Astrocyte (in vitro differentiated cells and primary cell): ENCODE data around the gene TUBA4B. TPM values are rescaled to one million over a fixed set of nuclear protein-coding genes. Genes with fewer than 3 reads are reported as not detected.
A peak's percentile ranks its signal among the peaks of the same experiment; 100 is the strongest.

Source experiments
- DNase-seq: peaks from one replicate; pipeline ENCODE4 v3.0.0-alpha.2; 2010; ENCODE audit warnings: low read depth
- FAIRE-seq: peaks from 2 replicates; lab custom pipeline; 2011; peaks lifted over from hg19 to GRCh38; lab: Jason Lieb, UNC
- H2AFZ ChIP-seq: 2 replicates; pipeline ENCODE4 v1.6.0; 2012; ENCODE audit warnings: low read depth, low read length, inconsistent platforms
- H3K27ac ChIP-seq: 2 replicates; pipeline ENCODE4 v1.5.1; 2011; ENCODE audit warnings: low read depth, low read length, inconsistent platforms
- H3K27me3 ChIP-seq: 2 replicates; pipeline ENCODE4 v1.6.0; 2011; ENCODE audit warnings: low read length, inconsistent platforms; ENCODE audit not compliant: insufficient read depth
- H3K36me3 ChIP-seq: 2 replicates; pipeline ENCODE4 v1.5.1; 2011; ENCODE audit warnings: low read length, inconsistent platforms; ENCODE audit not compliant: insufficient read depth
- H3K4me1 ChIP-seq: 2 replicates; pipeline ENCODE4 v1.5.1; 2011; ENCODE audit warnings: low read length, inconsistent platforms; ENCODE audit not compliant: insufficient read depth
- H3K4me2 ChIP-seq: 2 replicates; pipeline ENCODE4 v1.6.0; 2012; ENCODE audit warnings: low read length, inconsistent platforms
- H3K4me3 ChIP-seq: 2 replicates; pipeline ENCODE4 v1.5.1; 2011; ENCODE audit warnings: low read depth, mild to moderate bottlenecking, low read length, inconsistent platforms; ENCODE audit not compliant: insufficient read depth
- H3K79me2 ChIP-seq: 2 replicates; pipeline ENCODE4 v1.6.0; 2012; ENCODE audit warnings: mild to moderate bottlenecking, low read length, inconsistent platforms; ENCODE audit not compliant: insufficient read depth
- H3K9ac ChIP-seq: 2 replicates; pipeline ENCODE4 v1.6.0; 2012; ENCODE audit warnings: mild to moderate bottlenecking, low read length, inconsistent platforms
- H3K9me3 ChIP-seq: 2 replicates; pipeline ENCODE4 v1.5.1; 2012; ENCODE audit warnings: low read depth, mild to moderate bottlenecking, low read length, inconsistent platforms; ENCODE audit not compliant: insufficient read depth
- H4K20me1 ChIP-seq: 2 replicates; pipeline ENCODE4 v1.6.0; 2012; ENCODE audit warnings: low read length, inconsistent platforms; ENCODE audit not compliant: insufficient read depth
- H3K27ac Mint-ChIP-seq: one replicate; pipeline ENCODE4 v1.8.0; 2021; ENCODE audit warnings: mild to moderate bottlenecking, mixed read lengths; ENCODE audit not compliant: unreplicated experiment
- H3K27me3 Mint-ChIP-seq: one replicate; pipeline ENCODE4 v1.8.0; 2021; ENCODE audit warnings: low read depth, mixed read lengths; ENCODE audit not compliant: unreplicated experiment
- H3K36me3 Mint-ChIP-seq: one replicate; pipeline ENCODE4 v1.8.0; 2021; ENCODE audit warnings: low read depth, mixed read lengths; ENCODE audit not compliant: unreplicated experiment
- H3K4me1 Mint-ChIP-seq: one replicate; pipeline ENCODE4 v1.8.0; 2021; ENCODE audit warnings: low read depth, mixed read lengths; ENCODE audit not compliant: unreplicated experiment
- H3K4me3 Mint-ChIP-seq: one replicate; pipeline ENCODE4 v1.8.0; 2021; ENCODE audit warnings: mild to moderate bottlenecking, moderate library complexity, mixed read lengths; ENCODE audit not compliant: unreplicated experiment
- H3K9me3 Mint-ChIP-seq: one replicate; pipeline ENCODE4 v1.8.0; 2021; ENCODE audit warnings: mild to moderate bottlenecking, mixed read lengths; ENCODE audit not compliant: unreplicated experiment
- EZH2 ChIP-seq: IDR thresholded peaks from 2 replicates; pipeline ENCODE4 v1.6.1; 2012; ENCODE audit warnings: mild to moderate bottlenecking, low read length, inconsistent platforms; ENCODE audit not compliant: insufficient read depth
- total RNA-seq: library from RNA; stranded (reverse); gene quantifications from 2 replicates; pipeline ENCODE4 v1.2.1, GENCODE V29; 2021
- TF ChIP-seq, protein P1 (sequence below): IDR thresholded peaks from 2 replicates; pipeline ENCODE4 v1.5.1; 2011; ENCODE audit warnings: low read depth, mild to moderate bottlenecking, inconsistent platforms, low read length, moderate library complexity; ENCODE audit not compliant: insufficient read depth

TUBA4B gene
- total RNA-seq, 1 donor from 2014 or later, result not detected

DNA sequence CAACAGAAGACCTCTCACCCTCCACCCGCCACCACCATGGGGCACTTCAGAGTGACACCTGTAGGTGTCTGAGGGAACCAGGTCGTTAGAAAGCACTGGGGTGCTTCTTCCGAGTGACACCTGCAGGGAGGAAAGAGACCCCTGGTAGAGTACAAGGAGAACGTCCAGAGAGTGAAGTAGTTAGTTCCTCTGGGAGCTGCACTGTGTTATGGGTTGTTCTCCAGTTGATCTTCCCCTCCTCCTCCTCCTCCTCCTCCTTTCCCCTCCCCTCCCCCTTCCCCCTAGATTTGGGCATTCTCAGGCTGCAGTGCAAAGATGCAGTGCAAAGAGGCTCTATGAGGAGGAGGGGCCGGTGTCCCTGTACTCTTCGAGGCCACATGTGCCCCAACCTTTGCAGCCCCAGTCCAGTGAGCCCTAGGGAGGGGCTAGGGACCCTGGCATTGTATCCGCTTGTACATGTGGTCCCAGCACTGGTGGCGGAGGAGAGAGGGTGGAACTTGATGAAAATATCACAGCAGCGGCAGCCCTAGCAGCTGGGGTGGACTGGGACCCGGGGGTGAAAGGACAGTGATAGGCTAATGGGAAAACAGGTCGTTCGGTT is 27.0 kb downstream of the TUBA4B start:
- peaks cover 13% of the 10 kb centered on the region for H3K36me3 Mint-ChIP-seq
- no peak for FAIRE-seq
- H3K4me2 ChIP-seq, result peak overlapping the region; percentile 100
- peaks cover 4% of the 10 kb centered on the region for H4K20me1 ChIP-seq
- TF ChIP-seq, protein P1, sequence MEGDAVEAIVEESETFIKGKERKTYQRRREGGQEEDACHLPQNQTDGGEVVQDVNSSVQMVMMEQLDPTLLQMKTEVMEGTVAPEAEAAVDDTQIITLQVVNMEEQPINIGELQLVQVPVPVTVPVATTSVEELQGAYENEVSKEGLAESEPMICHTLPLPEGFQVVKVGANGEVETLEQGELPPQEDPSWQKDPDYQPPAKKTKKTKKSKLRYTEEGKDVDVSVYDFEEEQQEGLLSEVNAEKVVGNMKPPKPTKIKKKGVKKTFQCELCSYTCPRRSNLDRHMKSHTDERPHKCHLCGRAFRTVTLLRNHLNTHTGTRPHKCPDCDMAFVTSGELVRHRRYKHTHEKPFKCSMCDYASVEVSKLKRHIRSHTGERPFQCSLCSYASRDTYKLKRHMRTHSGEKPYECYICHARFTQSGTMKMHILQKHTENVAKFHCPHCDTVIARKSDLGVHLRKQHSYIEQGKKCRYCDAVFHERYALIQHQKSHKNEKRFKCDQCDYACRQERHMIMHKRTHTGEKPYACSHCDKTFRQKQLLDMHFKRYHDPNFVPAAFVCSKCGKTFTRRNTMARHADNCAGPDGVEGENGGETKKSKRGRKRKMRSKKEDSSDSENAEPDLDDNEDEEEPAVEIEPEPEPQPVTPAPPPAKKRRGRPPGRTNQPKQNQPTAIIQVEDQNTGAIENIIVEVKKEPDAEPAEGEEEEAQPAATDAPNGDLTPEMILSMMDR, result no peak
- no peak for TF ChIP-seq EZH2
- no peaks in the 10 kb centered on the region for H3K27me3 Mint-ChIP-seq
- no peaks in the 10 kb centered on the region for H3K9me3 Mint-ChIP-seq
- H3K4me1 Mint-ChIP-seq, result peaks cover 34% of the 10 kb centered on the region
- no peaks in the 10 kb centered on the region for H3K9me3 ChIP-seq
- peak overlapping the region; percentile 95 for H3K27ac Mint-ChIP-seq
- no peak for DNase-seq
- H3K36me3 ChIP-seq, result no peaks in the 10 kb centered on the region
- peak overlapping the region; percentile 92 for H3K9ac ChIP-seq
- peak overlapping the region; percentile 89 for H3K4me3 Mint-ChIP-seq
- H3K79me2 ChIP-seq, result peaks cover 13% of the 10 kb centered on the region
- peak overlapping the region; percentile 74 for H3K4me3 ChIP-seq
- no peaks in the 10 kb centered on the region for H3K27me3 ChIP-seq
- H3K4me1 ChIP-seq, result peaks cover 24% of the 10 kb centered on the region
- peak overlapping the region; percentile 92 for H3K27ac ChIP-seq
- H2AFZ ChIP-seq, result peak overlapping the region; percentile 69

DNA sequence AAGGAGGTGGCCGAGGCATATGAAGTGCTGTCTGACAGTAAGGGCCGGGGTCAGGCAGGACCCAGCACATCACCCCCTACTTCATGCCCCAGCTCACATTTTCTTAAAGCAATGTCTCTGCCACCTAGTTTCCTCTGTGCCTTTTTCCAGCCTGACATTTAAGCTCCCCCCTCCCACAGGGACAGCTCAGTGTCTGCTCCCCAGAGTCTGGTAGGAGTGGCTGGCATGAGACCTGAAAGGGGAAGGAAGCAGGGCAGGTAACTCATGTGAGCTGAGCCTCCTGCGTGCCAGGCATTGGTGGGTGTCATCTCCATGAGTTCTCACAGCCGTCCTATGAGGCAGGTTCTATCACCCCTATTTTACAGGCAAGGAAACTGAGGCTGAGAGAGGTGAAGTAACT is 27.6 kb downstream of the TUBA4B start:
- H3K4me2 ChIP-seq, result peak overlapping the region; percentile 100
- Mint-ChIP-seq H3K36me3 (peaks cover 13% of the 10 kb centered on the region), H3K4me3 (peak overlapping the region; percentile 89), H3K27me3 (no peaks in the 10 kb centered on the region), H3K9me3 (no peaks in the 10 kb centered on the region), H3K27ac (peak overlapping the region; percentile 95), H3K4me1 (peaks cover 38% of the 10 kb centered on the region)
- H3K27me3 ChIP-seq, result no peaks in the 10 kb centered on the region
- TF ChIP-seq, protein P1, result no peak
- TF ChIP-seq EZH2, result no peak
- H3K9me3 ChIP-seq, result no peaks in the 10 kb centered on the region
- no peak for FAIRE-seq
- H3K36me3 ChIP-seq, result no peaks in the 10 kb centered on the region
- peak overlapping the region; percentile 92 for H3K9ac ChIP-seq
- no peak overlapping the region for H2AFZ ChIP-seq
- peaks cover 13% of the 10 kb centered on the region for H3K79me2 ChIP-seq
- H3K4me3 ChIP-seq, result no peak overlapping the region
- H4K20me1 ChIP-seq, result peaks cover 4% of the 10 kb centered on the region
- DNase-seq, result no peak
- peak overlapping the region; percentile 92 for H3K27ac ChIP-seq
- H3K4me1 ChIP-seq, result peaks cover 27% of the 10 kb centered on the region

GRCh38 chr2:219281588-219281987 is 28.5 kb downstream of the TUBA4B start:
- Mint-ChIP-seq H3K9me3 (no peaks in the 10 kb centered on the region), H3K27ac (no peak overlapping the region), H3K4me1 (peaks cover 44% of the 10 kb centered on the region), H3K36me3 (peaks cover 18% of the 10 kb centered on the region), H3K27me3 (no peaks in the 10 kb centered on the region), H3K4me3 (no peak overlapping the region)
- no peak for DNase-seq
- Histone ChIP-seq H3K4me2 (no peak overlapping the region), H3K27me3 (no peaks in the 10 kb centered on the region), H4K20me1 (peaks cover 4% of the 10 kb centered on the region), H3K4me1 (peaks cover 34% of the 10 kb centered on the region), H3K79me2 (peaks cover 13% of the 10 kb centered on the region), H2AFZ (no peak overlapping the region), H3K9ac (no peak overlapping the region), H3K27ac (no peak overlapping the region), H3K9me3 (no peaks in the 10 kb centered on the region), H3K36me3 (no peaks in the 10 kb centered on the region), H3K4me3 (no peak overlapping the region)
- TF ChIP-seq EZH2, result no peak
- TF ChIP-seq, protein P1, result no peak
- FAIRE-seq, result no peak
